Panc1 (cell line): ENCODE data around the gene ERCC3. TPM values are rescaled to one million over a fixed set of nuclear protein-coding genes. Genes with fewer than 3 reads are reported as not detected.

Experiments
- ATAC-seq: fragments of 200-7000 bp; cut with Tn5 transposase; 2 replicates; pipeline ENCODE4 v1.9.1; 2020; ENCODE audit warnings: mild to moderate bottlenecking, moderate library complexity
- BruUV-seq: library from RNA; stranded (reverse); fragments of 400-500 nt; replicated peaks from 2 replicates; lab custom pipeline; 2021; lab: Mats Ljungman, UMichigan
- CTCF ChIA-PET: fragments of 300-600 bp; sonication (Branson Sonifier 250); formaldehyde crosslinking; loops from one replicate; lab custom pipeline; 2022; ENCODE audit warnings: antibody characterized with exemption; lab: Charles Lee
- POLR2A ChIA-PET: fragments of 300-600 bp; sonication (Branson Sonifier 250); formaldehyde crosslinking; loops from one replicate; lab custom pipeline; 2022; ENCODE audit warnings: antibody characterized with exemption; lab: Charles Lee
- DNase-seq: peaks from one replicate; pipeline ENCODE4 v3.0.0-alpha.2; 2010; ENCODE audit warnings: low read depth, low spot score
- H3K27ac ChIP-seq: 2 replicates; pipeline ENCODE4 v1.5.1; 2011; ENCODE audit warnings: mild to moderate bottlenecking, low read length, inconsistent platforms
- H3K27me3 ChIP-seq: fragments of 200-500 bp; sonication (Bioruptor generic); 2 replicates; pipeline ENCODE4 v1.6.0; 2014; ENCODE audit warnings: low read length, inconsistent platforms; ENCODE audit not compliant: control insufficient read depth, insufficient read depth
- H3K36me3 ChIP-seq: fragments of 200-500 bp; sonication (Bioruptor generic); 2 replicates; pipeline ENCODE4 v1.5.1; 2014; ENCODE audit warnings: inconsistent platforms, mild to moderate bottlenecking, low read length, moderate library complexity; ENCODE audit not compliant: control insufficient read depth, insufficient read depth
- H3K4me1 ChIP-seq: 2 replicates; pipeline ENCODE4 v1.5.1; 2011; ENCODE audit warnings: inconsistent platforms, mild to moderate bottlenecking, low read length, moderate library complexity; ENCODE audit not compliant: control insufficient read depth, insufficient read depth
- H3K4me3 ChIP-seq, 2 experiments: 2 replicates each; pipeline ENCODE4 v1.5.1; 2011 to 2012; ENCODE audit warnings: low read depth in 2 of 2, low read length in 2 of 2, mild to moderate bottlenecking in 2 of 2, inconsistent platforms in 1 of 2, moderate library complexity in 1 of 2
- H3K9me3 ChIP-seq: fragments of 200-500 bp; sonication (Bioruptor generic); 2 replicates; pipeline ENCODE4 v1.5.1; 2014; ENCODE audit warnings: low read depth, mild to moderate bottlenecking, inconsistent platforms, low read length, moderate library complexity; ENCODE audit not compliant: control insufficient read depth, insufficient read depth
- POLR2AphosphoS5 ChIP-seq: IDR thresholded peaks from 2 replicates; pipeline ENCODE4 v1.6.1; 2012; ENCODE audit warnings: mild to moderate bottlenecking, low read depth, low read length, moderate library complexity
- SIN3A ChIP-seq: IDR thresholded peaks from 2 replicates; pipeline ENCODE4 v1.6.1; 2012; ENCODE audit warnings: low read depth, mild to moderate bottlenecking, low read length, moderate library complexity, borderline replicate concordance; ENCODE audit not compliant: insufficient read depth
- TCF7L2 ChIP-seq: IDR thresholded peaks from 2 replicates; pipeline ENCODE4 v1.6.1; 2011; ENCODE audit warnings: mild to moderate bottlenecking, low read depth, low read length, inconsistent platforms
- in situ Hi-C: cut with HindIII; loops from 2 replicates; pipeline ENCODE4 v1.10.0; 2016; ENCODE audit warnings: low sequenced_read_pairs, low pct_unique_long_range_greater_than_20kb
- intact Hi-C: fragments of 100-400 bp; cut with micrococcal nuclease; formaldehyde crosslinking; loops from one replicate; pipeline ENCODE4 v1.10.0; 2022; ENCODE audit not compliant: unreplicated experiment
- total RNA-seq: library from RNA; stranded (reverse); gene quantifications from one replicate; pipeline ENCODE4 v1.2.1, GENCODE V29; 2021; ENCODE audit not compliant: unreplicated experiment
- TF ChIP-seq, protein P1 (sequence below), 2 experiments: IDR thresholded peaks; 2 replicates each; pipeline ENCODE4 v1.6.1; 2011 to 2012; ENCODE audit warnings: low read depth in 2 of 2, control low read depth in 1 of 2, low read length in 1 of 2, mild to moderate bottlenecking in 1 of 2, moderate library complexity in 1 of 2; ENCODE audit not compliant: insufficient read depth in 1 of 2
- TF ChIP-seq, protein P2 (sequence below): fragments of 450-650 bp; IDR thresholded peaks from 2 replicates; pipeline ENCODE4 v1.5.1; 2017; ENCODE audit warnings: mild to moderate bottlenecking

ERCC3 gene
- total RNA-seq, 1 experiment from 2014 or later = 38.0 TPM

DNA sequence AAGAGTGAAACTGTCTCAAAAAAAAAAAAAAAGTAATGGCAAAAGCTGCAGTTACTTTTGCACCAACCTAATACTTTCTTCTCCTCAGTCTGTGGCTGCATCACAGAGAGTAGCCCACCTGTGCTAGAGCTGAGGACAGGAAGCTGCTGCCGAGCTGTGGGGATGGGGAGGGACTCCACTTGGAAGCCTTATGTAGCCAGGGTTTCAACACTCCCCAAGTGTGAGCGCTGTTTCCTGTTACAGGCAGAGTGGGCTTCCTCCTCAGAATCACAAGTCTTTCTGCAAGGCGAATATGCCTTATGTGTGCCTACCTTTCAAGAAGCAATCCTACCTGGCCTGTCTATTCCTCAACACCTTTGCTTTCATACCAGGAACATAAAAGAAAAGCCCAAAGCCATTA is 37.6 kb downstream of the ERCC3 start:
- POLR2A ChIA-PET = no interaction called here
- DNase-seq = no peak
- Histone ChIP-seq H3K4me3 (no peak overlapping the region), H3K27me3 (no peaks in the 10 kb centered on the region), H3K36me3 (no peaks in the 10 kb centered on the region), H3K9me3 (no peaks in the 10 kb centered on the region), H3K4me1 (no peaks in the 10 kb centered on the region), H3K27ac (no peak overlapping the region)
- intact Hi-C loops = no loop called here
- no TSS peak for BruUV-seq
- TF ChIP-seq, protein P1, sequence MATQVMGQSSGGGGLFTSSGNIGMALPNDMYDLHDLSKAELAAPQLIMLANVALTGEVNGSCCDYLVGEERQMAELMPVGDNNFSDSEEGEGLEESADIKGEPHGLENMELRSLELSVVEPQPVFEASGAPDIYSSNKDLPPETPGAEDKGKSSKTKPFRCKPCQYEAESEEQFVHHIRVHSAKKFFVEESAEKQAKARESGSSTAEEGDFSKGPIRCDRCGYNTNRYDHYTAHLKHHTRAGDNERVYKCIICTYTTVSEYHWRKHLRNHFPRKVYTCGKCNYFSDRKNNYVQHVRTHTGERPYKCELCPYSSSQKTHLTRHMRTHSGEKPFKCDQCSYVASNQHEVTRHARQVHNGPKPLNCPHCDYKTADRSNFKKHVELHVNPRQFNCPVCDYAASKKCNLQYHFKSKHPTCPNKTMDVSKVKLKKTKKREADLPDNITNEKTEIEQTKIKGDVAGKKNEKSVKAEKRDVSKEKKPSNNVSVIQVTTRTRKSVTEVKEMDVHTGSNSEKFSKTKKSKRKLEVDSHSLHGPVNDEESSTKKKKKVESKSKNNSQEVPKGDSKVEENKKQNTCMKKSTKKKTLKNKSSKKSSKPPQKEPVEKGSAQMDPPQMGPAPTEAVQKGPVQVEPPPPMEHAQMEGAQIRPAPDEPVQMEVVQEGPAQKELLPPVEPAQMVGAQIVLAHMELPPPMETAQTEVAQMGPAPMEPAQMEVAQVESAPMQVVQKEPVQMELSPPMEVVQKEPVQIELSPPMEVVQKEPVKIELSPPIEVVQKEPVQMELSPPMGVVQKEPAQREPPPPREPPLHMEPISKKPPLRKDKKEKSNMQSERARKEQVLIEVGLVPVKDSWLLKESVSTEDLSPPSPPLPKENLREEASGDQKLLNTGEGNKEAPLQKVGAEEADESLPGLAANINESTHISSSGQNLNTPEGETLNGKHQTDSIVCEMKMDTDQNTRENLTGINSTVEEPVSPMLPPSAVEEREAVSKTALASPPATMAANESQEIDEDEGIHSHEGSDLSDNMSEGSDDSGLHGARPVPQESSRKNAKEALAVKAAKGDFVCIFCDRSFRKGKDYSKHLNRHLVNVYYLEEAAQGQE (IDR thresholded peaks at IDR 0.05; ENCODE audit: insufficient read depth in 1 of 2, low read depth in 2 of 2, low read length in 1 of 2) = no peak
- TF ChIP-seq, protein P2, sequence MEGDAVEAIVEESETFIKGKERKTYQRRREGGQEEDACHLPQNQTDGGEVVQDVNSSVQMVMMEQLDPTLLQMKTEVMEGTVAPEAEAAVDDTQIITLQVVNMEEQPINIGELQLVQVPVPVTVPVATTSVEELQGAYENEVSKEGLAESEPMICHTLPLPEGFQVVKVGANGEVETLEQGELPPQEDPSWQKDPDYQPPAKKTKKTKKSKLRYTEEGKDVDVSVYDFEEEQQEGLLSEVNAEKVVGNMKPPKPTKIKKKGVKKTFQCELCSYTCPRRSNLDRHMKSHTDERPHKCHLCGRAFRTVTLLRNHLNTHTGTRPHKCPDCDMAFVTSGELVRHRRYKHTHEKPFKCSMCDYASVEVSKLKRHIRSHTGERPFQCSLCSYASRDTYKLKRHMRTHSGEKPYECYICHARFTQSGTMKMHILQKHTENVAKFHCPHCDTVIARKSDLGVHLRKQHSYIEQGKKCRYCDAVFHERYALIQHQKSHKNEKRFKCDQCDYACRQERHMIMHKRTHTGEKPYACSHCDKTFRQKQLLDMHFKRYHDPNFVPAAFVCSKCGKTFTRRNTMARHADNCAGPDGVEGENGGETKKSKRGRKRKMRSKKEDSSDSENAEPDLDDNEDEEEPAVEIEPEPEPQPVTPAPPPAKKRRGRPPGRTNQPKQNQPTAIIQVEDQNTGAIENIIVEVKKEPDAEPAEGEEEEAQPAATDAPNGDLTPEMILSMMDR = no peak
- TF ChIP-seq SIN3A (no peak), POLR2AphosphoS5 (no peak), TCF7L2 (no peak)
- ATAC-seq = no peak
- CTCF ChIA-PET = no interaction called here
- in situ Hi-C loops = no loop called here

DNA sequence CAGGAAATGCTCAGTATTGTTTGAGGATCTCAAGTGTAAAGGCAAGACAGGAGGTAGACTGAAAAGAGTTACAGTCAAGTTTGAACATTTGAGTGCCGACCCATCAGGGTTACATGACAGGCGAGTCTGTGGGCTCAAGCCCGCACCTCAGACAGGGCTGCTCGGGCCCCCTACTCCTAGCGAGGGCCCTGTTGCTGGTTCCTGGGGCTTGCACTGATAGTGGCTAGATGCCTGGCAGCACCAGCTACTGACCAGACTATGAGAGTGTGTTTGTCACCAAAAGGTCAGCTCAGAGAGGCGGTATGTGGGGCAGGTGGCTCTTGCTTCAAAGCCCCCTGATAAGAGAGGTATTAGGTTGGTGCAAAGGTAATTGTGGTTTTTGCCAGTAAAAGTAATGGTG is 38.2 kb downstream of the ERCC3 start:
- DNase-seq = no peak
- ATAC-seq = no peak
- in situ Hi-C loops = no loop called here
- TF ChIP-seq, protein P1 (IDR thresholded peaks at IDR 0.05; ENCODE audit: insufficient read depth in 1 of 2, low read depth in 2 of 2, low read length in 1 of 2) = no peak
- no peak for TF ChIP-seq TCF7L2
- no peak for TF ChIP-seq POLR2AphosphoS5
- TF ChIP-seq SIN3A = no peak
- TF ChIP-seq, protein P2 = no peak
- BruUV-seq = no TSS peak
- no peaks in the 10 kb centered on the region for H3K9me3 ChIP-seq
- ChIA-PET CTCF (no interaction called here), POLR2A (no interaction called here)
- intact Hi-C loops = no loop called here
- H3K4me1 ChIP-seq = no peaks in the 10 kb centered on the region
- H3K36me3 ChIP-seq = no peaks in the 10 kb centered on the region
- no peaks in the 10 kb centered on the region for H3K27me3 ChIP-seq
- H3K4me3 ChIP-seq = no peak overlapping the region
- no peak overlapping the region for H3K27ac ChIP-seq
